Common myeloid progenitor, CD34-positive (primary cell): Measurements from ENCODE around the gene PPM1A.

Experiments
- CTCF ChIA-PET: fragments of 350-600 bp; sonication (Branson Sonifier 250); formaldehyde crosslinking; loops from one replicate; lab custom pipeline; 2021; ENCODE audit warnings: antibody characterized with exemption; lab: Charles Lee
- POLR2A ChIA-PET: fragments of 350-600 bp; sonication (Branson Sonifier 250); formaldehyde crosslinking; loops from one replicate; lab custom pipeline; 2021; ENCODE audit warnings: antibody characterized with exemption; lab: Charles Lee
- DNase-seq, 3 donors: peaks; one replicate each; pipeline versions ENCODE4 v3.0.0 to v3.0.0-alpha.2; 2013
- H3K27ac ChIP-seq, 2 experiments: 1 replicate in 1 of 2; 2 replicates in 1 of 2; pipeline ENCODE4 v1.7.0; 2013; ENCODE audit warnings: inconsistent platforms in 2 of 2, low read length in 2 of 2, mild to moderate bottlenecking in 2 of 2, low read depth in 1 of 2, moderate library complexity in 1 of 2; ENCODE audit not compliant: severe bottlenecking in 2 of 2, insufficient read depth in 1 of 2, poor library complexity in 1 of 2
- H3K27me3 ChIP-seq, 5 experiments: replicated peaks in 2 of 5; 1 replicate in 3 of 5; 2 replicates in 2 of 5; pipeline versions ENCODE4 v1.6.1 to v1.7.0; 2013; ENCODE audit warnings: low read length in 4 of 5, mild to moderate bottlenecking in 2 of 5, moderate library complexity in 2 of 5, inconsistent platforms in 1 of 5; ENCODE audit not compliant: insufficient read depth in 5 of 5, control insufficient read depth in 4 of 5
- H3K36me3 ChIP-seq, 4 experiments: 1 replicate in 2 of 4; 2 replicates in 2 of 4; pipeline versions ENCODE4 v1.6.1 to v1.7.0; 2013; ENCODE audit warnings: low read length in 3 of 4, control low read depth in 1 of 4, mild to moderate bottlenecking in 1 of 4; ENCODE audit not compliant: control insufficient read depth in 4 of 4, insufficient read depth in 4 of 4
- H3K4me1 ChIP-seq, 4 experiments: 1 replicate in 3 of 4; 2 replicates in 1 of 4; pipeline versions ENCODE4 v1.6.1 to v1.7.1; 2013; ENCODE audit warnings: low read length in 3 of 4, mild to moderate bottlenecking in 3 of 4, control low read depth in 1 of 4, inconsistent platforms in 1 of 4, moderate library complexity in 1 of 4; ENCODE audit not compliant: control insufficient read depth in 4 of 4, insufficient read depth in 4 of 4; ENCODE audit errors: control extremely low read depth in 1 of 4
- H3K4me3 ChIP-seq, 7 experiments: 1 replicate in 4 of 7; 2 replicates in 3 of 7; pipeline versions ENCODE4 v1.5.1 to v1.7.0; 2013; ENCODE audit warnings: mild to moderate bottlenecking in 7 of 7, low read length in 6 of 7, moderate library complexity in 6 of 7, inconsistent platforms in 2 of 7, low read depth in 2 of 7, control low read depth in 1 of 7; ENCODE audit not compliant: insufficient read depth in 4 of 7, control insufficient read depth in 1 of 7; ENCODE audit errors: extremely low read depth in 1 of 7
- H3K9me3 ChIP-seq, 5 experiments: 1 replicate in 4 of 5; 2 replicates in 1 of 5; pipeline versions ENCODE4 v1.6.1 to v1.7.1; 2013; ENCODE audit warnings: low read length in 4 of 5, mild to moderate bottlenecking in 2 of 5, inconsistent platforms in 1 of 5, low read depth in 1 of 5, moderate library complexity in 1 of 5; ENCODE audit not compliant: control insufficient read depth in 4 of 5, insufficient read depth in 2 of 5; ENCODE audit errors: control extremely low read depth in 1 of 5
- WGBS: methylation state at CpG from one replicate; pipeline ENCODE4 v1.1.5; 2013; ENCODE audit not compliant: insufficient coverage; 5-methylcytosine and 5-hydroxymethylcytosine counted together

The PPM1A gene

DNA sequence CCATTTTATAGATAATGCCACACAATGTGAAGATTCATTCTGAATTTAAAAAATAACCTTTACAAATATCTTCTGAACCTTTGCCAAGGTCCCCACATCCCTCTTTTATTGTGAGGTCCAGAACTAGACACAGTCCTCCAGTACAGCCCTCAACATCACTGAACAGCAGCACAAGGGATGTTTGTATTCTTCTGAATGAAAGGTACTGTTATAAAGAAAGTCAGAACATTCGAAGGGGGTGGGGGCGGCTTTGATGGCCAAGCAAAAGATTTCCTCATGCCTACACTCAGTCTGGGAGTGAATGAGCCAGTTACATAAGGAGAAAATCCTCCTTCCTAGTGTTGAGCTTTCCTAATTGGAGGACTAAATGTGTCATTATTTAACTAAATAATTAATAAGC, 77.3 kb downstream of the PPM1A start:
- Histone ChIP-seq H3K27me3 (peaks cover 0 to 4% (median 0%) of the 10 kb centered on the region in 5 experiments), H3K4me1 (peaks cover 7 to 24% (median 16%) of the 10 kb centered on the region in 4 experiments), H3K36me3 (no peaks in the 10 kb centered on the region), H3K9me3 (no peaks in the 10 kb centered on the region), H3K4me3 (no peak overlapping the region), H3K27ac (no peak overlapping the region)
- POLR2A ChIA-PET = interaction anchor here (0.6 kb wide), 1 partner anchor 1389 kb away, joined by 4 read pairs; no protein-coding TSS in a partner anchor
- CTCF ChIA-PET = interaction anchor here (1.1 to 2.8 kb wide), 4 partner anchors 8 to 78 kb away, joined by 3 to 11 read pairs (median 6); partner anchors contain the start of gene PPM1A
- DNase-seq = no peak
- WGBS = no CpG with 5 or more reads among the region's 2 CpGs

DNA sequence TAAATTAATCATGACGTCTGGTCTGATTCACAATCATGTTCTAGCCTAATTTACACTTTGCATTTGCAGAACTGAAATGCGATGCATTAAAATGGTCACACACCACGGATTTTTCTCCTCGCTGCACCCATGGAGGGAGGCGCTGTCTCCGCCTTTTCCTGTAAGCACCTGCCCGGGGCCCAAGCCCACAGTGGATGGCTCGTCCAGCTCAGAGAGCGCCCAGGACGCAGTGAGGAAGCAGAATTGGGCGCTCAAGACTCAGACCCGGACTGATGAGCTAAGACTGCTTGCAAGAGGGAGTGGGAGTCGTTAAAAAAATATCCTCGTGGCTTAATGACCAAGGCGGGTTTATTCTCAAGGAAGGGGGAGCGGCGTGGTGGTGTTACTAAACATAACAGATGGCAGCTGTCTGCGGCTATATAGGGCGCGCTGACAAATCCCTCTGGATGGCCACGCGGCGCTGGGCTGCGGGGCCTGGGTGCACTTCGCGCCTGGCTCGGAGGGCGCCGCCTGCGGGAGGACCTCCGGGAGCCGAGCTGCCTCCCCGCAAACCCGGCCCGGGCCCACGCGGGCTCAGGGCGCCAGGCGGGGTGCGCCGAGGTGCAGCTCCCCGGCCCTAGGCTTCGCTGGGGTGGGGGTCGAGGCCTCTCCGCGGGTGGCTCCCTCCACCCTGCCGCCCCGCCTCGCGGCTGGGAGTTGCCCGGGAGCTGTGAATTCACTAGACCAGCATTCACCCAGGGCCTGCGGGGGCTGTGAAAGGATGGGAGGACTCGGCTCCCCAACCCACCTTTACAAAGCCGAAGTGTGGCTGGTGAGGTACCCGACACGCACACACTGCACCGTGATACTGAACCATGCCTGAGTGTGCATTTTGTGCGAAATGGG, 78.7 kb downstream of the PPM1A start:
- POLR2A ChIA-PET = no interaction called here
- DNase-seq = peak; percentile 34 to 86 (median 79)
- CTCF ChIA-PET = interaction anchor here (0.7 to 2.8 kb wide), 17 partner anchors 9 to 733 kb away, joined by 3 to 20 read pairs (median 6); partner anchors contain the start of gene PPM1A
- WGBS = 4% methylated on average over 54 of the region's 58 CpGs
- Histone ChIP-seq H3K9me3 (no peaks in the 10 kb centered on the region), H3K36me3 (no peaks in the 10 kb centered on the region), H3K4me1 (peaks cover 7 to 28% (median 20%) of the 10 kb centered on the region in 4 experiments), H3K27me3 (peaks cover 0 to 4% (median 0%) of the 10 kb centered on the region in 5 experiments), H3K4me3 (peak overlapping the region; percentile 38 to 79 (median 59)), H3K27ac (no peak overlapping the region)

DNA sequence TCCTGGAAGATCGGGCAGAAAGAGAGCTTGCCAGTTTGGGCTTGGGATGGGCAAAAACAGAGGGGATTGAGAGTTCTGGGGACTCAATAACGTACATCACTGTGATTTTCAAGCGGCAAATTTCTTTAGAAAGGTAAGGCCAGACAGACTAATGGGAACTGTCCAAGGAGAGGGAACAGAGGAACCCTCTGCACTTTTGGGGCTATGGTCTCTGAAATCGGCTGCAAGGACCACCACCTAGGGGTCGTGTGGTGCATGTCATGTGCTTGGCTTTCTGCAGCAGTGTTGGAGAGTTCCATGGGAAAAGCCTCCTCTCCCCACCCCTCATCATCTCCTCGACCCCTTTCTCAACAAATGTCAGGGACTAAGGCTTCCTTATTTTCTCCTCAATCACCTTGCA, 79.6 kb downstream of the PPM1A start:
- 82% methylated on average over 4 of the region's 6 CpGs for WGBS
- peak in 2 of 3 donors; percentile 23 to 25 for DNase-seq
- Histone ChIP-seq H3K27ac (no peak overlapping the region), H3K4me3 (peak overlapping the region in 1 of 7 experiments; percentile 36), H3K36me3 (no peaks in the 10 kb centered on the region), H3K27me3 (peaks cover 0 to 4% (median 0%) of the 10 kb centered on the region in 5 experiments), H3K4me1 (peaks cover 7 to 28% (median 20%) of the 10 kb centered on the region in 4 experiments), H3K9me3 (no peaks in the 10 kb centered on the region)
- CTCF ChIA-PET = interaction anchor here (1.0 to 4.1 kb wide), 15 partner anchors 10 to 230 kb away, joined by 3 to 20 read pairs (median 7); partner anchors contain the start of gene PPM1A
- POLR2A ChIA-PET = no interaction called here

DNA sequence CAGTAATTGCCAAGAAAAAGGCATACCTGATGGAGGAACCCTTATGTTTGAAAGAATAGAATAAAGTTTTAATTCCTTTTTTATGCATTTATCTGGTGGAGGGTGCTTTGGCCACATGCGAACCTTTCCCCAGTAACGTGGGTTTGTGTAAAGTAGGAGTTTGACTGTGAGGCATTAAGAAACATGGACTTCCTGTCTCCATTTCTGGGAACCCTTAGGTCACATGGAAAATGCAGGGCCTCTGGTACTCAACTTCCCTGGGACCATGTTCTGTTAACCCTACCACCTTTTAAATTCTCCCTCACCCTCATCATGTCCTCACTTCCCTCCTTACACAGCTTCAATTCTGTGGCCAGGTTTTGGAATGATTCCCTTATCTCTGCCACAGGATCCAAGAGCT, 80.3 kb downstream of the PPM1A start:
- Histone ChIP-seq H3K4me3 (no peak overlapping the region), H3K27me3 (peaks cover 0 to 4% (median 0%) of the 10 kb centered on the region in 5 experiments), H3K36me3 (no peaks in the 10 kb centered on the region), H3K4me1 (peaks cover 7 to 28% (median 20%) of the 10 kb centered on the region in 4 experiments), H3K27ac (no peak overlapping the region), H3K9me3 (no peaks in the 10 kb centered on the region)
- POLR2A ChIA-PET = no interaction called here
- DNase-seq = no peak
- CTCF ChIA-PET = interaction anchor here (1.0 to 4.1 kb wide), 10 partner anchors 8 to 229 kb away, joined by 3 to 20 read pairs (median 8); partner anchors contain the start of gene PPM1A
- WGBS = 100% methylated on average over 2 of the region's 2 CpGs

DNA sequence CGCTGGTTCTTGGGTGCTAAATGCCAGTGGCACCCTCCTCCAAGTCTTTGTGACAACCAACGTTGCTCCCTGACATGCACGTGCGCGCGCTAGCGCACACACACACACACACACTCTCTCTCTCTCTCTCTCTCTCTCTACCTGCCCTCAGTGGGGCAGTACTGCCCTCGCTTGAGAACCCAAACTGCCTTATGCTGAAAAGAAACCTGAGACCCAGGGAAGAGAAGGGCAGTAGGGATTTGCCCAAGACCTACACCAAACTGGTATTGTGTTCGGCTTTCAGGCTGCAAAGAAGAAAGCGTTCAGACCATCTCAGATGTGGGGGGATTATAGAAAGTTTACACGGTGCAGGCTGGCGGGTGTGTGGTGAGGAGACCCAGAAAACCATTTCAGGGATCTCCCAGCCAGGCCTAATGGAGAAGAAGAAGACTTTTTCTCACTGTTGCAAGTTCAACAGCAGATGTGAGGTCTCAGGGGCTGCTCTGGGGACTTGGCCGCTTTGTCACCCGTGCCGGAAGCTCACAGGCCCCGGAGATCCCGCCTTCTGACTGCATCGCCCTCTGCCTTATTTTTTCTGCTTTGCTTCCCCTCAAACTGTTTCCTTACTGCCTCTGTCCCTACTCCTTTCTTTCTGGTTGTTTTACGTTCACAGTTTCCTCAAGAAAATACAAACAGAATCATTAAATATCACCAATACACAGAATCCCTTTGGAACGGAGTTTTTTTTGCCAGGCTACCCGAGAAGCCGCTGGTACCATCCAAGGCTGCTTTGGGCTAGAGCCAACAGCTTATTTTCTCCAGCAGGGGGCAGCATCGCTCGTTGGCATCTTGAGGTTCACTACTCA, 82.4 kb downstream of the PPM1A start:
- Histone ChIP-seq H3K4me1 (peaks cover 7 to 28% (median 20%) of the 10 kb centered on the region in 4 experiments), H3K36me3 (no peaks in the 10 kb centered on the region), H3K27me3 (peaks cover 0 to 9% (median 4%) of the 10 kb centered on the region in 5 experiments), H3K4me3 (peak overlapping the region; percentile 56 to 91 (median 71)), H3K9me3 (no peaks in the 10 kb centered on the region), H3K27ac (peak overlapping the region in 1 of 2 experiments; percentile 59)
- WGBS = 2% methylated on average over 23 of the region's 24 CpGs
- CTCF ChIA-PET = interaction anchor here (0.7 to 4.1 kb wide), 23 partner anchors 8 to 931 kb away, joined by 3 to 20 read pairs (median 4); partner anchors contain the start of gene PPM1A
- DNase-seq = peak; percentile 82 to 92 (median 89)
- POLR2A ChIA-PET = no interaction called here

DNA sequence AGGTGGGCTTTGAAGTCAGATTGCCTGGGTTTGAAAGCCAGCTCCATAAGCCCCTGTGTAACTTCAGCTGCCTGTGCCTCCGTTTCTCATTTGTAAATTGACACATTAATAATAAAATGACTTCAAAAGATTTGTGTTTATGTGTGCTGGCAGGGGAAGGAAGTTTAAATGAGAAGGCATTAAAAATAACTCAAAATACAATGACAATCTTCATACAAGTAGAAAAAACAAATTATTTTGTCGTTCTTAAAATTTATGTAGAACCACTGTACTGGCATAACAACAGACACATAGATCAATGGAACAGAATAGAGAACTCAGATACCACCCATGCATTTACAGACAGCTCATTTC, 83.0 kb downstream of the PPM1A start:
- no CpG with 5 or more reads among the region's 2 CpGs for WGBS
- ChIA-PET POLR2A (no interaction called here), CTCF (interaction anchor here (0.7 to 4.1 kb wide), 23 partner anchors 8 to 931 kb away, joined by 3 to 20 read pairs (median 4); partner anchors contain the start of gene PPM1A)
- H3K9me3 ChIP-seq = no peaks in the 10 kb centered on the region
- no peak overlapping the region for H3K27ac ChIP-seq
- H3K27me3 ChIP-seq = peaks cover 0 to 9% (median 4%) of the 10 kb centered on the region in 5 experiments
- no peaks in the 10 kb centered on the region for H3K36me3 ChIP-seq
- H3K4me1 ChIP-seq = peaks cover 7 to 28% (median 20%) of the 10 kb centered on the region in 4 experiments
- no peak for DNase-seq
- peak overlapping the region in 4 of 7 experiments; percentile 62 to 78 (median 68) for H3K4me3 ChIP-seq
